Stimulated activated CD4-positive, alpha-beta T cell treated with anti-CD3 and anti-CD28 coated beads, TNF-alpha, amount 100 ng/mL, for 1 hour (primary cell): ENCODE results near the gene FLRT1.

ENCODE experiments used
- DNase-seq, 3 donors: peaks; one replicate each; pipeline ENCODE4 v3.0.0-alpha.2; 2020; ENCODE audit warnings: low read depth in 3 of 3, low spot score in 1 of 3

FLRT1 gene

DNA sequence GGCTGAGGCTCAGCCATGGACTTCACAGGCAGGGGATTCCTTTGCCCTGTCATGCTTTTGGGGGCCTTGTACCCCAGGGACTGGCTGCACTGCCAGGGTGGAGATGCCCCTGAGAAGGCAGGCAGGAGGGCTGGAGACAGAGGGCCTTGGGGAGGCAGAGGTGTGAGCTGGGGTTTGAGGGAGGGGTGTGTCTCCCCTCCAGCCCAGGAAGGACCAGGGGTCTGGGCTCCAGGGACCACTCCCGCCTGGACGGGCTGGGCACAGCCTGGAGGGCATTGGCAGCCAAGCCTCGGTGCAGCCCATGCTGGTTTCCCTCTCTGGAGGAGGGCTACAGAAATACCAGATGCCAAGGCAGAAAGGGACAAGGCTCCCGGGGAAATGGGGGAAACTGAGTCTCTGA, 30.0 kb upstream of the FLRT1 start:
- DNase-seq, result no peak

DNA sequence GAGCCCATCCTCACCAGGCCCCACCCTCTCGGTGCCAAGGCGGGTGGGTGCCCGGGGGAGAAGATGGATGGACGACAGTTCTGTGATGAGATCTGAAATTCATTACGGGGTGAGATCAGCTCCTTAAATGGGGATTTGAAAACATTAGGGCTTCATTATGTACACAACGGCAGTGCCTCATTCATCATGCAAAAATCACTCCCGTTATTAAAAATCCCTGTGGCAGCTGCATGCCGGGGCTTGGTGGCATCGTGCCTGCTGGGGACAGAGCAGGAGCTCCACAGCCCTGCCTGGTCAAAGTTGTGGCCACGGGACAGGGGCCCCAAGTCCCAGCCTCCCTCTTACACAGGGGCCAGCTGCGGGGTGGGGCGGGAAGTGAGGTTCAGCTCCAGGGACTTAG, 29.3 kb upstream of the FLRT1 start:
- DNase-seq, result no peak

DNA sequence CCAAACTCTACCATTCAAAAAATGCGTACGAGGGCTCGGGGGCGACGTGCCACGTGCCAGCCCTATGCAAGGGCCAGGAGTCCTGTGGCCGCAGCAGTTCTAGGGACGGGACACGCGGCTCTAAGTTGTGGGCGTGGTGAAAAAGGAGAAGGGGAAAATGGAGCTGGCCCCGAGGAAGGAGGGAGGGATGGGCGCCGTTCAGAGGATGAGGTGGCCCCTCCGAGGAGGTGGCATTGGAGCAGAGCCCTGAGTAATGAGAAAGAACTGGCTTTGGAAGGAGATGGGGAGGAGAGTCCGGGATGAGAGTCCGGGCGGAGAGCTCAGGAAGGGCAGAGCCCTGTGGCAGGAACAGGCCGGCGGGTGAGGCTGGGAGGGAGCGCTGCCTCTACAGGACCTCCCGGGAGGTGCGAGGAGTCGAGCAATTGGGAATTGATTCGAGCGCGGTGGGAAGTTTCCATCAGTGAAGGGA, 28.5 kb upstream of the FLRT1 start:
- DNase-seq, result no peak

DNA sequence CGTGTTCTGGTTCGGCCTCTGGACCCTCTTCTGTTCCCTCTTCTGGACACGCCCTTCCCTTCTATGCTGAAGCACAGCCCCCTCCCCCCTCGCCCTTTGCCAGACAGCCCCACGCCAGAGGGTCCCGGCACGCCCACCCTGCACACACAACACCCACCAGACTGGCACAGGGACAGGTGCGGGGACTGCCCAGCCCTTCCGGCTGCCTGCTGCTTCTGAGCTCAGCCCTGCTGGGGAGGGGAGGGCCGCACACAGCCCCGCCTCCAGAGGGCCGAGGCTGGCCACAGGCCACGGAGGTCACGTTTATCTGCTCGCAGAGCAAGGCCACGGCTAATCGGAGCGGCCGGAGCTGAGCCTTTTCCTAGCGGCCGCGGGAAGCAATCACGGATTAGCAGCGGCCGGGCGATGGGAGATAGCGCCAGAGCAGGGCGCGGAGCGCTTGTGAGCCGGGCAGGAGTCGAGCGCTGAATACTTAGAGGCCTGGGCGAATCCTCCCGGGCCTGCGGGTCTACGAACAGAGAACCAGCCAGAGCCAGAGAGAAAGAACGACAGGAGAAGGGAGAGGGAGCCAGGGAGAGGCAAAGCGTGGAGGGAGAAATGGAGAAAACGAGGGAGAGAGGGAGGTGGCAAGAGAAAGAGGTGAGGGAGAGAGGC, 28.0 kb upstream of the FLRT1 start:
- DNase-seq, result no peak

DNA sequence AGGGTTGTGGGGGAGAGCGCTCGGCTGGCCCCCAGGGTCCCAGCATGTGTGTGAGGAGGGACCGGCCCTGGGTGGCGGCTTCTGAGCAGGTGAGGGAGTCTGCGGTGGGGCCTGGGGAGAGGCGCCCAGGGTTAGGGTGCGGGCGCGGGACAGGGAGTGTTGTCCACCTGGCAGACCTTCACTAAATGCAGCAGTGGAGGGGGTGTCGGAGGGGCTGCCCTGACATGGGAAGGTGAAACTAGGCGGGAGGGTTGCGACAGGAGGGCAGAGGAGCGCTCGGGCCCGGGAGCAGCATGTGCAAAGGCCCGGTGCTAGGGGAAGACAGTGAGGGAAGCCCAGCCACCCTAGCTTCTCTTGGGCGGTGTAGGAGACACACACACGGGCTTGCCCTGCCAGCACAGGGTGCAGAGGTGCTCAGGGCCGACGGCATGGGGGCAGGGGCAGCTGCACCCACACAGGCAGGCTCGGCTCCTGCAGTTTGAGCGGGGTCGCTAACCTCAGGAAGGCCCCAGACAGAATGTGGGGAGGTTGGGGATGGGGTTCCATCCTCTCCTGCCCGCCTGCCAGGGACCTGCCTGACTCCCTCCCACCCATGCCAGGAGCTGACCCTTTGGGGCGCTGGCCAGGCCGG, 27.3 kb upstream of the FLRT1 start:
- no peak for DNase-seq

DNA sequence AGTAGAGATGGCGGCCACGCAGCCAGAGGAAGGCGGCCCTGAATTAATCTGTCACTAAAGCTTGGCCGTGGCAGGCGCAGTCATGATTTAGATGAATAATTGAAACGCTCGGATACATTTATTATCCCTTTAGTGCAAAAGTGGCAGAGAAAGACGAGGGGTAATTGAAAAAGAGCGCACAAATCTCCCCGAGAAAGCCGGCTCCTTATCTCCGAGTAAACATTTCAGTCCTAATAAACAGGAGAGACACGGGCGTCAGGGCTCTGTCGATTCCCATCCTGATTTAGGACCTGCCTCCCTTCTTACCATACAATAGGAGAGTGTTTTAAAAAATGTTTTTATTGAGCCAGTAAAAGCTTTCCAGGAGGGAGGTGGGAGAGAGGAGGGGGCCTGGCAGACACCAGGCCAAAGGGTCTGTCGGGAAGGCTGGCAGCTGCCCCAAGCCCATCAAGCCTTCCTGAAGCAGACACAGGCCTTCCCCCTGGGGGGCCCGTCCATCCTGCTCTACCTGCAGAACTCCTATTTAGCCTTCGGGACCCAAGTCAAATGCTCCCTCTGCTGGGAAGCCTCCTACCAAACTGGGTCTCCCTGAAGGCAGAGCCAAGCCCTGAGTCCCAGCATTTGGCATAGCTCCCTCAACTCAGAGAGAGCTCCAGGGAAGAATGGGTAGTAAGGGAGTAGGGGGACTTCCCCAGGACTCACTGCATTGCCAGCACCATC, 26.7 kb upstream of the FLRT1 start:
- no peak for DNase-seq

DNA sequence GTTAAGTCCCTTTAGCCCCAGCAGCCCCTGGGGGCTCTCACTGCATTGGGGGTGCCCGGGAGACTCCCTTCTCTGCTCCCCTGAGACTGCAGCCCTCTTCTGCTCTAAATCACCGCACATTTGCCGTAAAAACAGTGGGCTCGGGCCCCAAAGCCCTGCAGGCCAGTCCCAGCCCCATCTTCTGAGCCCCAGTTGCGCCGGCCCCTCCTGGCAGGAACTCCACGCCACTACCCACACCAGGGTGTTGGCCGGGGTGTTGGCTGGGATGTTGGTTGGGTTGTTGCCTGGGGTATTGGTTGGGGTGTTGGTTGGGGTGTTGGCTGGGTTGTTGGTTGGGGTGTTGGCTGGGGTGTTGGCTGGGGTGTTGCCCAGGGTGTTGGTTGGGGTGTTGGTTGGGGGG, 26.0 kb upstream of the FLRT1 start:
- no peak for DNase-seq

DNA sequence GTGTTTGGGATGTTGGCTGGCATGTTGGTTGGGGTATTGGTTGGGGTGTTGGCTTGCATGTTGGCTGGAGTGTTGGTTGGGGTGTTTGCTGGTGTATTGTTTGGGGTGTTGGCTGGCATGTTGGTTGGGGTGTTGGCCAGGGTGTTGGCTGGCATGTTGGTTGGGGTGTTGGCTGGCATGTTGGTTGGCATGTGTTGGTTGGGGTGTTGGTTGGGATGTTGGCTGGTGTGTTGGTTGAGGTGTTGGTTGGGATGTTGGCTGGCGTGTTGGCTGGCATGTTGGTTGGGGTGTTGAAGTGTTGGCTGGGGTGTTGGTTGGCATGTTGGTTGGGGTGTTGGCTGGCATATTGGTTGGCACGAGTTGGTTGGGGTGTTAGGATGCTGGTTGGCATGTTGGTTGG, 24.9 kb upstream of the FLRT1 start:
- no peak for DNase-seq

DNA sequence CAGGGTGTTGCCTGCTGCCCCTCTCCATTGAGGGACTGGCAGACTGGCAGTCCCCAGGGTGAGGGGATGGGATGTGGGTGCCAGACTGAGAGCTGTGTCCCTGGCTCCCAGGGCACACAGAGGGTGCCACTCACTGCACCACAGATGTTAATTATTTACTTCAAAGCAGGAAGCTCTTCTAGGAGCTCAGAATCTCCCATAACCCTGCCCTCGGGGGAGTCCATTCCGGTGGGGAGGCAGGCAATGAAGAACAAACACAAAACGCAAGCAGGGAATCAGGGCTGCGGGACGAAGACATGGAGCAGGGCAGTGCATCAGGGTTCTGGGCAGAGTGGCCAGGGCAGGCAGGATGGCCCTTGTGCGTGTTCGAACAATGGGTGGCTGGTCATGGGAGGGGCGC, 24.4 kb upstream of the FLRT1 start:
- DNase-seq, result no peak

DNA sequence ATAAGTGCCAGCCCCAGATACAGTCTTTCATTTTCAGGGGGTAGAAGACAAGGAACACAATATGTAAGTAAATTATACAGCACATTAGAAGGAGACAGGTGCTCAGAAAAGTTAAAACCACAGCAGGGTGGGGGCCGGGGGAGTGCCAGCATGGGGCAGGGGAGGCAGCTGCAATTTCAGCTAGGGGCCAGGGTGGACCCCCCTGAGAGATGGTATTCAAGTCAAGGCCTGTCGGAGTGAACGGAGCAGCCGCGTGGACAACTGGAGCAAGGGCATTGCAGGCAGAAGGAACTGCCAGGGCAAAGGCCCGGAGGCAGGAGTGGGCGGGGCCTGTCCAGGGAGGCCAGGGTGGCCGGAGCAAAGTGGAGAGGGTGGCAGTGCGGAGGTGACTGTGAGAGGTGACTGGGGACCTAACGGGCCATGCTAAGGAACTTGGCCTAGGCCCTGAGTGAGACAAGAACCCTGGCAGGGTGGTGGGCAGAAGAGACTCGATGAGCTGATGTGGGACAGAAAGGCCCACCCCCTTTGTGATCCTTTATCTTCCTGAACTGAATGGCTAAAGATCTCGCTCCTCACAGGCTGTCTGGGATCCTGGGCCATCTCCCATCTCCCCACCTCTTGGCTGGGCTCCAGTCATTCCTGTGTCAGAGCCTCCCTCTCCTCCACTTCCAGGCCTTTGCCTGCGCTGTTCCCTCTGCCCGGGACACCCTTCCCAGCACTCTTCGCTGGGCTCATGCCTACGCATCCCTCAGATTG, 22.4 kb upstream of the FLRT1 start:
- no peak for DNase-seq

DNA sequence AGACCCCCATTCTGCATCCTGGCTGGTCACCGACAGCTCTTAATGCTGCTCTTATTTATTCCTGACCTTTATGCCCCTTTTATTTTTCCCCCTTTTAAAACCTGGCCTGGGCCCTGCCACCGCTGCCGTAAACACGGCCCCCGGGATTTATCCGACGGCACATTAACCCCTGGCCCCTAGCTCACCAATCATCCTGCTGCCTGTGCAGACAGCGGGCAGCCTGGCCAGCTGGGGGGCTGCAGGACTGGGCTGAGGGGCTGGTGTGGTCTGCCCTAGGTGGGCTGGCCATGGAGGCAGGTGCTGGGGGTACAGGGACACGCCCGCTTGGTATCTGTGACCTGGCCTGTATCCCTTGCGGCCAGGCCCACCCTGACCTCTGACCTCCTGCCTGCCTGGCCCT, 21.4 kb upstream of the FLRT1 start:
- DNase-seq, result no peak

DNA sequence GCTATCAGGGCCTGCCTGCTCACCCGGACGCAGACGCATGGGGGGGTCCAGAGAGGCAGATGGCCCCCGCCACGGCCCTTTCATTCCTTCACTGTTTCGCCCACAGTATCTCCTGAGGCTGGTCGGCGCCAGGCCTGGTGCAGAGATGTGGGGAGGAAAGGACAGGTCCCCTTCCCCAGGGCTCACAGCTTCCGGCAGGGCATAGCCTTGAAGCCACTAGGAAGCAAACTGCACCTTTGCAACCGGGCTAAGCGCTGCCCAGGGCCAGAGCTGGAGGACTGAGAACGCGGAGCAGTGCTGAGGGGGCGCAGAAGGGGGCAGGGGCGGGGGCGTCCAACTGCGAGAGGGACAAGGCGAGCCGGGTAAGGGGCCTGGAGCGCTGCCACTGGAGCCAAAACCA, 20.2 kb upstream of the FLRT1 start:
- DNase-seq, result no peak

DNA sequence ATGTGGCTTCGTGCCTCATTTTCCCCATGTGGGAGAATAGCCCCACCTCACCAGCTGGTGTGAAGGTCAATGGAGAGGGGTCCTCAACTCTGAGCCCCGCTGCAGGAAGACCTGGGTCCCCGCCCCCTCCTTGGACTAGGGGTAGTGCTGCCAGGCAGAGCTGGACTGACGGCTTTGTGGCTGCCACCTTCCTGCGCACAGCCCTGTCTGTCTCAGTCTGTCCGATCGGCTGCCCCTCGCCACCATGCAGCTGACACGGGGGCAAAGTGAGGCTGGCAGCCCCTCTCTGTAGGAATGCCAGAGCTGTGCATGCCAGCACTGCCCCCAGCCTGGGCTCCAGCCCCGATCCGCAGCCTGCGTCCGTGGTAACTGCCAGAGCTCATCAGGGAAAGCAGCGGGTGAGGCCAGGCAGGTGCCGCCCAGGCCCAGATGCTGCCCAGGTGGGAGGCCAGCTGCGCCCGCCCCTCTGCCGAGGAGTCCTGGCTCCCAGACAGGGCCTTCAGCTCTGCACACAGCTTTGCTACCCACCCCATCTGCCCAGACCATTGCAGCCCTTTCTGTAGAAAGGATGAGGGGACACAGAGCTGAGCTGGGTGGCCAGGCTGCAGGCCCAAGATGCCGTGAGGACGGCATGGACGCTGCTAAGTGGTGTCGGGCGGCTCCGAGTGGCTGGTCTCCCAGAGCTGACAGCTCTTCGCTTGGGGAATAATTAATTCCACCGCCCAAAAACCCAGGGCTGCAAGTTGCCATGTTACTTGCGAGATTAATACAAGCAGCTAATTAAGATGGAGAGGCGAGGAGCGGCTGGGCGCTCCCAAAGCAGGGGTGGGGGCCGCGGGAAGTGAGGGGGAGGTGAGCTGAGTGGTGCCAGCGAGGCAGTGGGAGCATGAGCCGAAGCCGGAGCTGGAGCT, 19.5 kb upstream of the FLRT1 start:
- DNase-seq, result no peak

DNA sequence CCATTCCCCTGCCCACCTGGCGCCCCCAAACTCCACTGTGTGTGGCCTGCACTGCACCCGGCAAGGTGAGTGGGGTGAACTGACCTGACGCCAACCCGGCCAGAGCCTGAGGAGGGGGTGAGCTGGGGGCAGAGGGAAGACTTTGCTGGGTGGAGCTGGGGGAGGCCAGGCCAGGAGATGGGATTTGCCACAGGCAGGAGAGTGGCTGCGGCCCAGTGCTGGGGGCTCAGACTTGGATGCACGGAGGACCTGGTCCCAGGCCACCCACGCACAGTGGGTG, 17.8 kb upstream of the FLRT1 start:
- no peak for DNase-seq

DNA sequence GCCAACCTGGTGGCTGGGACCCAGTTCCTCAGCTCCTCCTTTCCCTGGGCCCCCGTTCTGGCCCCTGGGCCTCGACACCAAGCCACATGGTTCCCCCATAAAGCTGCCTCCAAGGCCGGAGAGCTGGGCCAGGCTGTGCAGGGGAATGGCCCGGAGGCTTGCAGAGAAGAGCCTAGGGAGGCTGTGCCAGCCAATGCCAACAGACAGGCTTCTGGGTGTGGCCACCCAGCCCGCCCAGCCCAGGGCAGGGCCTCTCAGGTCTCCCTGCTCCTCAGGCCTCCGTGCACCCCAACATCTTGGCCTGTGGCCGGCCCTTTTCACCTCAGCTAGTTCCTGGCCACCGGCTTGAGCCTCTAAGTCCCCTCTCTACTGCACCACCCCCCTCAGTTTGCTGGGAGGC, 17.4 kb upstream of the FLRT1 start:
- DNase-seq, result no peak

DNA sequence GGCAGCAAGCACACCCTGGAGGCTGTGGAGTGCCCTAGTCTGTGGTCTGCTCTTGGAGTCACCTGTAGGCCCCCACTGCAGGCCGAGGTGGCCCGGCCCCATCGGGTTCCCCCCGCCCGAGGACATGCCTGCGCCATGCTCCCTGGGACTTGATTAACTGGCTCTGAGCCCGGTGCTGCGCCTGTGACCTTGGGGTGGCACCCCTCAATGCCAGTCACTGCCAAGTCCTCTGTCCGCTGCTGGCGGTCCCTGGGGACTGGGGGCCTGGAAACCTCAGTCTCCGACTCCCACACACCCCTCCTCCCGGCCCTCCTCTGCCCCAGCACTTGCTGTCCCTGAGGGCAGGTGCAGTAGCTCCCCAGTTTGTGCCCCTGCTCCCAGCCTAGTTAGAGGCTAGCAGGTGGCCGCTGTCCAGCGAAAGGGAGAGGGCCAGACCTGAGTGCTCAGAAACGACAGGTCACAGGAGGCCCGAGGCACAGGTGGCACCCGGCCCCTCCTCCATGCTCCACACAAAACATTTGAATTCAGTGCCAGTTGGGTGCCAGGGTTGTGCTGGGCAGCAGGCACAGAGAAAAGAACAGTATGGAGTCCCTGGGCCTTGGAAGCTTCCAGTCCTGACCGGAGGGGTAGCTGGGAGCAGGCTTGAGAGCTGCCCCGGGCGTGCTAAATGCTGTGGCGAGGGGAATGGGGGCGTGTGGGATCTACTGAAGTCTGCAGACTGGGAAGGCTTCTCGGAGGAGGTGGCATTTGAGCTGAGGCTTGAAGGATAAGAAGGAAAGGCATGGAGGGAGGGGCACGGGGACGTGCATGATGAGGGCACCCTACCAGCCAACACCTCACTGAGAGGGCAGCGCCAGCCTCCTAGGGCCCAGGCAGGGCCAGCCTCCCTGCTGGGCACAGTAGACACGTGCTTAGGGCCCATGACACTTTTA, 16.4 kb upstream of the FLRT1 start:
- DNase-seq, result no peak

DNA sequence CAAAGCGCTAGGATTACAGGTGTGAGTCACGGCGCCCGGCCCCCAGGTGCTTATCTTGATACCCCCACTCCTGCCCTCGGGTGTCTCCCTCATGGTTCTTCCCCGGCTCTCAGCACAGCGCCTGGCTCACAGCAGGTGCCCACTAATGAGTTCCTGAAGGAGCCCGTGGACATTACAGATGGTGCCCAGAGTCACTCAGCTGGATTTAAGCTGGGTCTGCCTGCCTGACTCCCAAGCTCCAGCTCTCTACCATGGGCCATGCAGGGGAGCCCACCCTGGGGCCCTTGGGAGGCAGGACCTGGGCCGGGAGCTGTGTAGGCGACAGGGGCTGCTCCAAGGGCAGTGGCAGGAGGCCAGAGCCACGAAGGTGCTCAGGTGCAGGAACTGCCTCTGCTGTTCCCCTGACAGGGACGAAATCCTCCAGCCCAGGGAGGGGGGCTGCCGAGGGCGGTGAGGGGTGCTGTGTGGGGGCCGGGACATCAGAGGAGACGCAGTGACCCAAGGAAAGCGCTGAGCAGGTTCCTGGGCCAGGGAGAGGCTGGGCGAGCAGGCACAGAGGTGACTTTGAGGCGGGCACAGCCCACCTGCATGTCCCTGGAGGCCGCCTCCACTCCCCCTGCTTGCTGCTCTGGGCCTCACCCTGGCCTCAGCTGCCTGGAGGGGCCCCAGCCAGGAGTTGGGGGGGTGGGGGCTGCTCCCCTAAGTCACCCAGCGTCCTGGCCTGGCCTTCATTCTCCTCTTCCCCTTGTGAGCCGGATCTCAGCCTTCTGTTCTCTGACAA, 14.6 kb upstream of the FLRT1 start:
- DNase-seq, result no peak

DNA sequence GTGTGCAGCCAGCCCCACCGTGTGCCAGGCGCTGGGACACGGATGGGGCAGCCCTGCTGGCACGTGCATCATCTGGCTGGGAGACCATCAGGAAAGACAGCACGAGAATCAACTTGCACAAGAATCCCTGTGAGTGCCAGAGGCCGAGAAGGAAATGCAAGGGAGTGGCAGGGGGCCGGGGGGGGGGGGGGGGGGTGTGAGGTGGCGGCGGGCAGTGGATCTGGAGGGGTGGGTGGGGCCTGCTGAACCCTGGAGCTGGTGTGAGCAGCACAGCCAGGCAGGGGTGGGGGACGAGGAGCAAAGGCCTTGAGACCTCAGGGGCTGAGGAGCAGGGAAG, 14.0 kb upstream of the FLRT1 start:
- DNase-seq, result no peak

DNA sequence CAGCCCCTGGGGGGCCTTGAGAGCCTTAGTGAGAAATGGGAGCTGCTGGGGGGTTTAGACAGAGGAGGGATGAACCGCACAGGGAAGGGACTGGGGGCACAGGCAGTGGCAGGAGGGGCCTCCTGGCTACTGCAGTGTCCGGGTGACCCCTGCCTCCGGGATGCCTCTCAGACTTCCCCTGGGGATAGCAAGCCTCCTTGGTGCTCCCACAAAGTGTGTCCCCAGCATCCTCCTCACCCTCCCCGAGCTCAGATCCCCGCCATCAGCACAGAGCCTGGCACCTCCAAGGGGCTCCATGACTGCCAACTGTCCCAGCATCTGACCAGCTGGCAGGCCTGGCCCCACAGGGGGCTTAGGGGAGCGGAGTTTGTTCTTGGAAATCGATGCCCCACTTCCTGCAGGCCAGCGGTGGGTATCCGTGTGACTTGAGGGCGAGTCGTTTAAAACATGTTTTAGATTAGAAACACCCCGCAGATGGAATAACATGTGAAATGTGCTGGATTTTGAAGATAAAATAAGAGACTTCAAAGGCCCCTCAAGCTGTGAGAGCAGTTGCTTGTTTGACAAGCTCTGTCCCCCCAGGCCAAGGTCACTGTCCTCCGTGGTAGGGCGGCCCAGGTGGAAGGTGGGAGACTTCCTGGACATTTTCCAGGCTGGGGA, 13.5 kb upstream of the FLRT1 start:
- no peak for DNase-seq
